ENCODE measurements around the gene JAG2.

Gene JAG2

DNA sequence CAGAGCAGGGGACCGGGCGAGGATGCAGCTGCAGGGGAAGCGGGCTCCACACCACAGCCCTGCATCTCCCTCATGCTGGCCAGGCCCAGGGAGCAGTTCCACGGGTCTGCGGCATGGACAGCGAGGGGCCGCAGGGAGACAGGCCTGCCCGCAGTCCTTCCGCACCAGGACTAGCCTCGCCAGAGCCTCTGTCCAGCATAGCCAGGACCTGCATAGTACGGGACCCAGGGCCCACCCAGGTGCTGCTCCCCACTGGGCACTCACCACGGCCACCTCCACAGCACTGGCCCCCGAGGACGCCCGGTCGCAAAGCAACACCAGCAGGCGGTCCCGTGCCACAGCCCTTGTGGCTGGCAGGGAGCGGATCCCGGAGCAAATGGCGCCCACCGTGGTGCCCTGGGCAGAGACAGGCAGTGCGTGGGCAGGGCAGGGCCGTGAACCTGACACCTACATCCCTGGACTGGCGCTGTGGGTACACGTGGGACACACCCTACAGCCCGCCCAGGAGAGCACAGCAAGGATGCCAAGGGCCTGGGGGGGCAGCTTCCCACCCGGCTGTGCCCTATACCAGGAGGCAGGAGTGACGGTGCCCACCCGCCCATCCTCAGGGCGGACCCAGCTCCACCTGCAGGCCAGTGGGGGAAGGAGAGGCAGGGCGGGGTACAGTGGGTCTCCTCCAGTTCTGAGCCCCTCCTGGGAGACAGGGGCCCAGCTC lies 23.8 kb downstream of the JAG2 start:
- no peaks in the 10 kb centered on the region for H3K4me1 ChIP-seq (ENCODE audit: control insufficient read depth, insufficient read depth, low read length)
- no peaks in the 10 kb centered on the region for H3K27me3 ChIP-seq (ENCODE audit: control insufficient read depth, insufficient read depth, low read length)
- no peak overlapping the region for H3K9ac ChIP-seq (ENCODE audit: low read depth, low read length)
- no peak overlapping the region for H3K4me2 ChIP-seq (ENCODE audit: low read length)
- H3K36me3 ChIP-seq (ENCODE audit: insufficient read depth, low read length): no peaks in the 10 kb centered on the region
- H3K9me3 ChIP-seq (replicated peaks; ENCODE audit: low read length): peaks cover 7% of the 10 kb centered on the region
- H3K4me3 ChIP-seq (ENCODE audit: low read length): no peak overlapping the region

DNA sequence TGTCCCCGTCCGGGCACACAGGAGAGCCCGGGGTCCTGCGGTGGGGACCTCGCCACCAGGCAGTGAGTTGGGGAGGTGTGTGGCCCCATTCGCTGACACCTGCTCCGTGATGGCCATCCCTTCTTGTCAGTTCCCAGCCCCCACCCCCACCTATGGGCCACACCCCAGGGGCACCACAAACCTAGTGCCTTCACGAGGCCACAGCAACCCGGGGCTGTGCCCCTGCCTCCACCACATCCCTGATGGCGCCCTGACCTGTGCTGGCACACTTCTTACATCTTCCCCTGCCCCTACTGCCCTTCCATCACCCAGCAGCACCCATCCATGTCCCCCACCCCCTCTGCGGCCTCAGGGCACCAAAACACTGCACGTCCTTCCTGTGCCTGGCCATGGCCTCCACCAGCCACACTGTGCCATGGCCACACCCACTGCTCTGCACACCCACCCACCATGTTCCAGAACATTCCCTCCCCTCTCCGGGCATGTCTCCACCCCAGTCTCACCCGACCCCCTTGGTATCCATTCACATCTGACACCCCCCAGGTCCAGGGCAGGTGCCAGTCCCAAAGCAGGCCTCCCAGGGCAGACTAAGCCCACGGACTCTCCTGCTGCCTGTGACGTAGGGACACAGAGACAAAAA lies 24.4 kb downstream of the JAG2 start:
- no peak overlapping the region for H3K4me3 ChIP-seq (ENCODE audit: low read length)
- H3K9ac ChIP-seq (ENCODE audit: low read depth, low read length): no peak overlapping the region
- H3K9me3 ChIP-seq (replicated peaks; ENCODE audit: low read length): peaks cover 12% of the 10 kb centered on the region
- no peak overlapping the region for H3K4me2 ChIP-seq (ENCODE audit: low read length)
- no peaks in the 10 kb centered on the region for H3K27me3 ChIP-seq (ENCODE audit: control insufficient read depth, insufficient read depth, low read length)
- no peaks in the 10 kb centered on the region for H3K4me1 ChIP-seq (ENCODE audit: control insufficient read depth, insufficient read depth, low read length)
- H3K36me3 ChIP-seq (ENCODE audit: insufficient read depth, low read length): no peaks in the 10 kb centered on the region

DNA sequence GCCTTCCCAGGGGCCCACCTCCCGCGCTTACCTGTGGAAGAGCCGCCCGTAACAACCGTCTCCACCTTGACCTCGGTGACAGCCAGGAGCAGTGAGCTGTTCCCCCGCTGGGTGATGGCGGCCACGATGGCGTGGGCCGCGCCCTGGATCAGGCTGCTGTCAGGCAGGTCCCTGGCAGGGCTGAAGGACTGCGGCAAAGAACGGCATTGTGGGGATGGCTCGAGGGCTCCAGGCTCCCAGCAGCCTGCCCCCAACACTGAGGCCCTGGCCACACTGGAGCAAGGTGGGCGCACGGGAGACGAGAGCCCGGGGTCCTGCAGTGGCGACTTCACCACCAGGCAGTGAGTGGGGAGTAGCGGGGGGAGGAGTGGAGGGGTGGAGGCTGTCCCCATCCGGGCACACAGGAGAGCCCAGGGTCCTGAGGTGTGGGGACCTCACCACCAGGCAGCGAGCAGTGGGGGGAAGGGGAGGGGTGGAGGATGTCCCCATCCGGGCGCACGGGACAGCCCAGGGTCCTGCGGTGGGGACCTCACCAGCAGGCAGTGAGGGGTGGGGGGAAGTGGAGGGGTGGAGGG lies 25.0 kb downstream of the JAG2 start:
- peaks cover 12% of the 10 kb centered on the region for H3K9me3 ChIP-seq (replicated peaks; ENCODE audit: low read length)
- H3K4me2 ChIP-seq (ENCODE audit: low read length): no peak overlapping the region
- H3K27me3 ChIP-seq (ENCODE audit: control insufficient read depth, insufficient read depth, low read length): no peaks in the 10 kb centered on the region
- H3K4me3 ChIP-seq (ENCODE audit: low read length): no peak overlapping the region
- H3K9ac ChIP-seq (ENCODE audit: low read depth, low read length): no peak overlapping the region
- H3K36me3 ChIP-seq (ENCODE audit: insufficient read depth, low read length): no peaks in the 10 kb centered on the region
- no peaks in the 10 kb centered on the region for H3K4me1 ChIP-seq (ENCODE audit: control insufficient read depth, insufficient read depth, low read length)

DNA sequence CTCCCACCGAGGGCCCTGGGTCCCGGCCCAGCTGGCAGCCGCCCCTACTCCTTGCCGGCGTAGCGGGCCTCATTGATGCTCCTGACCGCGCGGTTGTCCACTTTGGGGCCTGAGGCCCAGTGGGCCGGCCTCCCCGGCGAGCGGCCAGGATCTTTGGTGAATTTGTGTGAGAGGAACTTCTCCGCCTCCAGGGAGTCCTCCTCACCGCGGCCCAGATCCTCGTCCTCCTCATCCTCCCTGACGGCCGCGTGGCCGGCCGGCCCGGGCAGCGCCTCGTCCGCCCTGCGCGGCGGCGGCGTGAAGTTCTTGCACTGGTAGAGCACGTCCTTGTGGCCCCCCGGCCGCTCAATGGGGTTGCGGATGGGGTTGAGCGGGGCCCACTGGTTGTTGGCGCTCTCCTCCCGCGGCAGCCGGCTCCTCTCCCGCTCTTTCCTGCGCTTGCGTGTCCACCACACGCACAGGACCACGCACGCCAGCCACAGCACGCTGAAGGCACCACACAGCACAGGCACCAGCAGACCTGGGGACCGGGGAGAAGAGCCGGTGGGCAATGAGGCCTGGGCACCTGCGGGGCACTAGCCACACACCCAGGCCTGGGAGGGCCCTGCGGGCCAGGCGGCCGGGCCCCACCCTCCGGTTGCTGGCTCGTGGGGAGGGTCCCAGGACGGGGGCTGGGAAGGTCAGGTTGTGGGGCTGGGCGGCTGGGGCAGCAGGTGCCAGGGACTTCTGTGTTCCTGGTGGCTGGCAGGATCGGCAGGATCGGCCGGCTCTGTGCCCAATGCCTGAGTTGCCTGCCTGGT lies 25.7 kb downstream of the JAG2 start:
- H3K4me3 ChIP-seq (ENCODE audit: low read length): no peak overlapping the region
- no peaks in the 10 kb centered on the region for H3K36me3 ChIP-seq (ENCODE audit: insufficient read depth, low read length)
- H3K9ac ChIP-seq (ENCODE audit: low read depth, low read length): no peak overlapping the region
- H3K27me3 ChIP-seq (ENCODE audit: control insufficient read depth, insufficient read depth, low read length): no peaks in the 10 kb centered on the region
- peaks cover 12% of the 10 kb centered on the region for H3K9me3 ChIP-seq (replicated peaks; ENCODE audit: low read length)
- no peaks in the 10 kb centered on the region for H3K4me1 ChIP-seq (ENCODE audit: control insufficient read depth, insufficient read depth, low read length)
- no peak overlapping the region for H3K4me2 ChIP-seq (ENCODE audit: low read length)

DNA sequence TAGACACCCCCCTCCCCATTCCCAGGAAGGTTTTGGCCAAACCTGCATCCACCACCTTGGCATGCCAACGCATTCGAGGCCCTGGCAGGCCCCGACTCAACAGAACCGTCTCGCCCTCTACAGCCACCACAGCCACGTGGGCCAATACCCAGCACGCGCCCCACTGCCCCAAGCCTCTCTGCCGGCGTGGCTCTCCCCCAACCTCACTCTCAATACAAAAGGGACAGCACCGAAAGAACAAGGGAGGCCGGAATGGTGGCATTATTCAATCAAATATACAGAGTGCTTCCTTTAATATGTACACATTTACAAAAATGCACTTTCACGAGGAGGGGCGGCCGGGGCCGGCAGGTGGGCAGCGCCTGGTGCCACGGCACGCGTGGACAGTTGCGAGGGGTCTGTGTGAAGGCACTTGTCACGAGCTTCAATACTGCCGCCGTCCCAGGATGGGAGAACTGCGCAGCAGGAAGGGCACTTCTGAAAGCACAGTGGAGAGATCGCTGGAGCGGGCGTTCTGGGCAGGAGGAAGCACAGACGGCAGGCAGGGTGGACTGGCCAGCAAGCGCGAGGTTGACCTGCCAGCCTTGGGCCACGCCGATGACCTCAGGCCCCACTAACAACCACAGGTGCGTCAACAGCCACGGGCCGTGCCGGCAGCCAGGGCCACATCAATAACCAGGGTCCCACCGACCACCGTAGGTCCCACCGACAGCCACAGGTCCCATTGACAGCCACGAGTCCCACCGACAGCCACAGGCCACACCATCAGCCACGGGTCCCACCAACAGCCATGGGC lies 26.9 kb downstream of the JAG2 start:
- Histone ChIP-seq H3K9ac (ENCODE audit: low read depth, low read length) (no peak overlapping the region), H3K27me3 (ENCODE audit: control insufficient read depth, insufficient read depth, low read length) (no peaks in the 10 kb centered on the region), H3K36me3 (ENCODE audit: insufficient read depth, low read length) (no peaks in the 10 kb centered on the region), H3K4me1 (ENCODE audit: control insufficient read depth, insufficient read depth, low read length) (no peaks in the 10 kb centered on the region), H3K9me3 (replicated peaks; ENCODE audit: low read length) (peaks cover 12% of the 10 kb centered on the region), H3K4me2 (ENCODE audit: low read length) (no peak overlapping the region), H3K4me3 (ENCODE audit: low read length) (no peak overlapping the region)

DNA sequence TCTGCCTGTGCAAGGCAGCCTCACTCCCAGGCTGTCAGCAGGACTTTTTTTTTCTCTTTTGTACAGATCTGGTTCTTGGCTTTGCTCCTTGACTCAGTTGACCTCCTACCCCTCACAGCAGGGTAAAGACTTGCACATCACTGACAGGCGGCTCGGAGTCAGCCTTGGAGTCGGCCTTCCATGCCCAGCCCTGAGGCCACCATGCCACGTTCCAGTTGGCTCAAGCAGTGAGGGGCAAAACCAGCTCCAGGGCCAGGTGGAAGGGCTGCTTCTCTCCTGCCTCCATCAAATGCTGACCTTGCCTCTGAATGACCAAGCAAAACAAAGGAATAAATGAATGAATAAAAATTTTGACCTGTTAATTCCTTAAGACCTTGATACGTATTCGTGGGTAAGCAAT lies 27.6 kb downstream of the JAG2 start:
- Histone ChIP-seq H3K4me1 (ENCODE audit: control insufficient read depth, insufficient read depth, low read length) (no peaks in the 10 kb centered on the region), H3K9ac (ENCODE audit: low read depth, low read length) (no peak overlapping the region), H3K4me3 (ENCODE audit: low read length) (no peak overlapping the region), H3K9me3 (replicated peaks; ENCODE audit: low read length) (peaks cover 12% of the 10 kb centered on the region), H3K4me2 (ENCODE audit: low read length) (no peak overlapping the region), H3K36me3 (ENCODE audit: insufficient read depth, low read length) (no peaks in the 10 kb centered on the region), H3K27me3 (ENCODE audit: control insufficient read depth, insufficient read depth, low read length) (no peaks in the 10 kb centered on the region)

DNA sequence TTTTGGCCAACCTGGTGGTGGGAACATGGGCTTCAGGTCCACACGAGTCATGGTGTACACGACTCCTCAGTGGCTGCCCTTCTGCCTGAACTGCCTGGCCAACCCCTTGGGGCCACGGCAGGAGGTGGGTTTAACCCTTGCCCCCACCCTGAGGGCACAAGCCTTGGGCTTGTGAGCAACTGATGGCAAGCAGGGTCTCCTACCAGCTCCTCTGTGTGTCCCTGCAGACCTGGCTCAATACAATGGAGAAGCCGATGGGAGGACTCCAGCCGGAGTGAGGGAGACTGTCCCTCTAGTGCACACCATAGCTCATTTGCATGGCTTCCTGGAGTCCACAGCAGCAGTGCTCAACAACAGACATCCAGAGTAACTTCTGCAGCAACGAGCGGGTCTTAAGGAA lies 28.0 kb downstream of the JAG2 start:
- no peak overlapping the region for H3K4me3 ChIP-seq (ENCODE audit: low read length)
- H3K27me3 ChIP-seq (ENCODE audit: control insufficient read depth, insufficient read depth, low read length): no peaks in the 10 kb centered on the region
- H3K4me2 ChIP-seq (ENCODE audit: low read length): no peak overlapping the region
- no peaks in the 10 kb centered on the region for H3K36me3 ChIP-seq (ENCODE audit: insufficient read depth, low read length)
- no peaks in the 10 kb centered on the region for H3K4me1 ChIP-seq (ENCODE audit: control insufficient read depth, insufficient read depth, low read length)
- H3K9me3 ChIP-seq (replicated peaks; ENCODE audit: low read length): peaks cover 12% of the 10 kb centered on the region
- no peak overlapping the region for H3K9ac ChIP-seq (ENCODE audit: low read depth, low read length)

DNA sequence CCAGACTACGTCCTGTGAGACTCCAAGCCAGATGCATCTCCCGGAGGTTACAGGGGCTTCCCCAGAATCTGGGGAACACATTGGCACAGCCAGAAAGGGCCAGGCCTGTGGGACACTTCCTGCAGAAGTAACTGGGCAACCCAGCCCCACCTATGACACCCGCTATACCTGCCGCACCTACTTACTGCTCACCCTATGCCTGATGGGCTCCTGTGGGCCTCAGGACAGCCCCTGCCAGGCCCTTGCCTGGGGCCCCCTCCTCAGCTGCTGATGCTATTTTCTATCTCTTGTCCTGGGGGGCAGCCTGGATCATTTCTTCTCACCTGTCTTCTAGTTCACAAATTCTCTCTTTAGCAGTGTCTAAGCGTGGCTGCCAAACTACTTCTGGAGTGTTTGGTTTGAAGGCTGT lies 28.7 kb downstream of the JAG2 start:
- H3K27me3 ChIP-seq (ENCODE audit: control insufficient read depth, insufficient read depth, low read length): peaks cover 2% of the 10 kb centered on the region

DNA sequence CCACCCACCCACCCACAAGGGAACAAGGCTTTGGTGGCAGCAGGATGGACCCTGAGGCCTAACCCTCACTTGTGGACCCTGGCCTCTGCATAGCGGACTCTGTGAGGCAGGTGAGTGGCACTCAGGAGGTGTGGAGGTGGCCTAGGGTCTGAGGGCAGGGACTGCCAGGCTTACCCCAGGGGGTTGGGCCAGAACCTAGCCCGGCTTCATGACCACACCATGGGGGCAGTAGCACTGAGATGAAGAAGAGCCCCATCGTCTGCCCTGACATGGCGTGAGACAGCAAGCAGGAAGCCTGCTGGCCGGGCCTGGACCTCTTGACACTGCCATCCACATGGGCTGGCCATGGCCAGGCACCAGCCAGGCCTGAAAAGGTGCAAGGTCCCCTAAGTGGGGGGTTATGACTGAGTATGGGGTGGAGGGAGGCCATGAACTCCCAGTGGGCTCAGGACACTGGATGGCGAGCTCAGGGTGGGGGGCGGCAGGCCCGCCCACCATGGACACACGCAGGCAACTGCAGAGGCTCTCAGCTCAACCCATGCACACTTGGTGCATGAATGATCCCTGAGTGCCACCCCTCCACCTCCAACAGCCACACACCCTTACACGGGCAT lies 29.3 kb downstream of the JAG2 start:
- Histone ChIP-seq H3K9me3 (replicated peaks; ENCODE audit: low read length) (peaks cover 12% of the 10 kb centered on the region), H3K4me1 (ENCODE audit: control insufficient read depth, insufficient read depth, low read length) (no peaks in the 10 kb centered on the region), H3K36me3 (ENCODE audit: insufficient read depth, low read length) (no peaks in the 10 kb centered on the region), H3K4me3 (ENCODE audit: low read length) (no peak overlapping the region), H3K9ac (ENCODE audit: low read depth, low read length) (no peak overlapping the region), H3K27me3 (ENCODE audit: control insufficient read depth, insufficient read depth, low read length) (peaks cover 7% of the 10 kb centered on the region), H3K4me2 (ENCODE audit: low read length) (no peak overlapping the region)

More for the DNA sequence above, 28.7 kb downstream of the JAG2 start:
- H3K36me3 ChIP-seq (ENCODE audit: insufficient read depth, low read length): no peaks in the 10 kb centered on the region
- no peak overlapping the region for H3K4me3 ChIP-seq (ENCODE audit: low read length)
- H3K4me2 ChIP-seq (ENCODE audit: low read length): no peak overlapping the region
- H3K4me1 ChIP-seq (ENCODE audit: control insufficient read depth, insufficient read depth, low read length): no peaks in the 10 kb centered on the region
- H3K9ac ChIP-seq (ENCODE audit: low read depth, low read length): no peak overlapping the region
- H3K9me3 ChIP-seq (replicated peaks; ENCODE audit: low read length): peaks cover 12% of the 10 kb centered on the region

DNA sequence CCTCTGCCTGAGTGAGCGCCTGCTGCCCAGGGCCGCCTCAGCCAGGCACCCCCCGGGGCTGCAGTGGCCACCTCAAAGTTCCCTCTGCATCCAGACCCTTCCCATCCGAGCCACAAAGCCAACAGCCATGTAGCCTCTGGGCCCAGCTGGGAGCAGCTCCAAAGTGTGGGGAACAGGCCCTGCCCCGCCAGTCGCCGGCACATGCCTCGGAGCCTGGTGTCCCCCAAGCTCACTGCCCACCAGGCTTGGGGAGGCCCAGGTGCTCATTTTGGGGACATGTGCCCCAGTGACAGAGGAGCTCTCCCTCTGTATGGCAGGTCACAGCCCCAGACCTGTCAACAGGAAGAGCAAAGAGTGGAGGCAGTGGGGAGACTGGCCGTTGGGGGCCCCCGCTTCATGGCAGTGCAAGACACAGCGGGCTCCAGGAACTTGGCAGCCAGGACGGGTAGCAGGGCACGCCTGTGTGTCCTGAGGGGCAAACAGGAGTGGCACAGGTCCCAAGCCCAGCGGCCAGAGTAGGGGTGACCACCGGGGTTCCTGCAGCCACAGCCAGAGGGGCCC lies 29.9 kb downstream of the JAG2 start:
- H3K36me3 ChIP-seq (ENCODE audit: insufficient read depth, low read length): no peaks in the 10 kb centered on the region
- no peak overlapping the region for H3K9ac ChIP-seq (ENCODE audit: low read depth, low read length)
- no peak overlapping the region for H3K4me3 ChIP-seq (ENCODE audit: low read length)
- peaks cover 12% of the 10 kb centered on the region for H3K9me3 ChIP-seq (replicated peaks; ENCODE audit: low read length)
- H3K4me2 ChIP-seq (ENCODE audit: low read length): no peak overlapping the region
- H3K27me3 ChIP-seq (ENCODE audit: control insufficient read depth, insufficient read depth, low read length): peaks cover 12% of the 10 kb centered on the region
- H3K4me1 ChIP-seq (ENCODE audit: control insufficient read depth, insufficient read depth, low read length): no peaks in the 10 kb centered on the region
